ENCODE data around the gene C1RL.

GRCh38 chr12:7067096-7067495, 41.9 kb downstream of the C1RL start:
- TF ChIP-seq CTCF (IDR thresholded peaks at IDR 0.05): no peak
- TF ChIP-seq POLR2A (IDR thresholded peaks at IDR 0.05): no peak

Measured in heart left ventricle (tissue), 13 donors.